B cell (primary cell): ENCODE results near the gene ZNF503. TPM values are rescaled to one million over a fixed set of nuclear protein-coding genes. Genes with fewer than 3 reads are reported as not detected.

Experiments used
- ATAC-seq: fragments of 200-7000 bp; cut with Tn5 transposase; one replicate; pipeline ENCODE4 v1.10.0; 2021; ENCODE audit warnings: low read depth, mild to moderate bottlenecking, moderate number of reproducible peaks, moderate library complexity
- CTCF ChIA-PET: fragments of 350-600 bp; sonication (Branson Sonifier 250); formaldehyde crosslinking; loops from one replicate; lab custom pipeline; 2021; ENCODE audit warnings: antibody characterized with exemption, inconsistent platforms; lab: Charles Lee
- POLR2A ChIA-PET: fragments of 350-600 bp; sonication (Branson Sonifier 250); formaldehyde crosslinking; loops from one replicate; lab custom pipeline; 2021; ENCODE audit warnings: antibody characterized with exemption; lab: Charles Lee
- DNase-seq: peaks from one replicate; pipeline ENCODE4 v3.0.0; 2013
- H2AFZ ChIP-seq: 2 replicates; pipeline ENCODE4 v1.6.1; 2012; ENCODE audit warnings: mild to moderate bottlenecking, low read depth, low read length; ENCODE audit not compliant: insufficient read depth, poor library complexity, severe bottlenecking
- H3K27ac ChIP-seq, 2 donors: 1 replicate in 1 of 2; 2 replicates in 1 of 2; pipeline ENCODE4 v1.5.1; 2012 to 2013; ENCODE audit warnings: low read length in 2 of 2, mild to moderate bottlenecking in 2 of 2, moderate library complexity in 1 of 2
- H3K27me3 ChIP-seq, 4 experiments: fragments of 200-600 bp in 1 of 4; sonication (generic) in 1 of 4; replicated peaks in 1 of 4; 1 replicate in 2 of 4; 2 replicates in 2 of 4; pipeline versions ENCODE4 v1.6.1 to v1.7.0; 2013 to 2016; ENCODE audit warnings: low read length in 3 of 4, mild to moderate bottlenecking in 2 of 4, mixed read lengths in 1 of 4, moderate library complexity in 1 of 4; ENCODE audit not compliant: insufficient read depth in 4 of 4, control insufficient read depth in 3 of 4; ENCODE audit errors: control extremely low read depth in 1 of 4
- H3K36me3 ChIP-seq, 2 experiments: replicated peaks in 1 of 2; 1 replicate in 1 of 2; 2 replicates in 1 of 2; pipeline versions ENCODE4 v1.6.1 to v1.7.1; 2013; ENCODE audit warnings: low read length in 1 of 2; ENCODE audit not compliant: insufficient read depth in 2 of 2, control insufficient read depth in 1 of 2; ENCODE audit errors: control extremely low read depth in 1 of 2, extremely low read depth in 1 of 2
- H3K4me1 ChIP-seq, 2 donors: fragments of 200-600 bp in 1 of 2; sonication (generic) in 1 of 2; 1 replicate in 1 of 2; 2 replicates in 1 of 2; pipeline versions ENCODE4 v1.5.1 to v1.6.1; 2013 to 2017; ENCODE audit warnings: low read length in 2 of 2; ENCODE audit not compliant: control insufficient read depth in 2 of 2, insufficient read depth in 2 of 2
- H3K4me2 ChIP-seq: replicated peaks from 2 replicates; pipeline ENCODE3; 2012; ENCODE audit warnings: mild to moderate bottlenecking, low read depth, low read length; ENCODE audit not compliant: poor library complexity, severe bottlenecking
- H3K4me3 ChIP-seq, 5 experiments: fragments of 200-600 bp in 1 of 5; sonication (generic) in 1 of 5; 1 replicate in 3 of 5; 2 replicates in 2 of 5; pipeline versions ENCODE4 v1.5.1 to v1.7.0; 2011 to 2016; ENCODE audit warnings: low read length in 4 of 5, mild to moderate bottlenecking in 4 of 5, low read depth in 2 of 5, control low read depth in 1 of 5, moderate library complexity in 1 of 5; ENCODE audit not compliant: insufficient read depth in 1 of 5; ENCODE audit errors: control extremely low read depth in 1 of 5, extremely low read depth in 1 of 5
- H3K79me2 ChIP-seq: fragments of 200-600 bp; sonication (generic); one replicate; pipeline ENCODE4 v1.6.0; 2016; ENCODE audit warnings: low read length; ENCODE audit not compliant: control insufficient read depth, insufficient read depth
- H3K9ac ChIP-seq: fragments of 200-600 bp; sonication (generic); 2 replicates; pipeline ENCODE4 v1.6.1; 2017; ENCODE audit warnings: mild to moderate bottlenecking, low read length, moderate library complexity
- H3K9me3 ChIP-seq, 3 donors: one replicate each; pipeline versions ENCODE4 v1.6.1 to v1.7.1; 2013; ENCODE audit warnings: low read length in 2 of 3; ENCODE audit not compliant: control insufficient read depth in 2 of 3, insufficient read depth in 1 of 3; ENCODE audit errors: control extremely low read depth in 1 of 3
- H4K20me1 ChIP-seq: 2 replicates; pipeline ENCODE4 v1.6.0; 2012; ENCODE audit warnings: mild to moderate bottlenecking, low read length; ENCODE audit not compliant: insufficient read depth, control insufficient read depth, poor library complexity, severe bottlenecking
- H3K27ac Mint-ChIP-seq: one replicate; pipeline ENCODE4 v1.8.0; 2021; ENCODE audit warnings: mixed read lengths
- H3K27me3 Mint-ChIP-seq: one replicate; pipeline ENCODE4 v1.8.0; 2021; ENCODE audit warnings: mixed read lengths
- H3K4me1 Mint-ChIP-seq: one replicate; pipeline ENCODE4 v1.8.0; 2021; ENCODE audit warnings: mixed read lengths
- H3K4me3 Mint-ChIP-seq: one replicate; pipeline ENCODE4 v1.8.0; 2021; ENCODE audit warnings: mixed read lengths
- H3K9me3 Mint-ChIP-seq: one replicate; pipeline ENCODE4 v1.8.0; 2022; ENCODE audit warnings: mixed read lengths; ENCODE audit not compliant: insufficient read depth
- EZH2 ChIP-seq: IDR thresholded peaks from 2 replicates; pipeline ENCODE4 v1.6.1; 2012; ENCODE audit warnings: borderline replicate concordance, low read depth, mild to moderate bottlenecking, moderate library complexity, low read length; ENCODE audit not compliant: insufficient read depth, poor library complexity, severe bottlenecking
- WGBS: methylation state at CpG from one replicate; pipeline ENCODE4 v1.1.5; 2013; ENCODE audit warnings: missing lambda C conversion rate; ENCODE audit not compliant: insufficient coverage; 5-methylcytosine and 5-hydroxymethylcytosine counted together
- intact Hi-C: fragments of 100-400 bp; cut with micrococcal nuclease; formaldehyde crosslinking; loops from one replicate; pipeline ENCODE4 v1.10.0; 2022
- polyA plus RNA-seq: library from polyadenylated mRNA; depleted of rRNA; stranded (reverse); fragments of >200 nt; gene quantifications from 2 replicates; pipeline ENCODE4 v1.2.3, GENCODE V29; 2012
- total RNA-seq, 2 donors: library from RNA; stranded (reverse); fragments of 120-200 nt in 1 of 2; gene quantifications; 1 replicate in 1 of 2; 2 replicates in 1 of 2; pipeline versions ENCODE4 v1.2.3 to v1.2.4, GENCODE V29; 2013 to 2022
- TF ChIP-seq, protein P1 (sequence below): fragments of 200-600 bp; IDR thresholded peaks from one replicate; pipeline ENCODE4 v1.8.0; 2022; ENCODE audit warnings: antibody characterized with exemption, mild to moderate bottlenecking

Gene ZNF503
- total and polyA plus RNA-seq, 2 donors (not counting 1 experiment from before 2014, with no cell fraction given) = 0.04 TPM; not detected in 1

DNA sequence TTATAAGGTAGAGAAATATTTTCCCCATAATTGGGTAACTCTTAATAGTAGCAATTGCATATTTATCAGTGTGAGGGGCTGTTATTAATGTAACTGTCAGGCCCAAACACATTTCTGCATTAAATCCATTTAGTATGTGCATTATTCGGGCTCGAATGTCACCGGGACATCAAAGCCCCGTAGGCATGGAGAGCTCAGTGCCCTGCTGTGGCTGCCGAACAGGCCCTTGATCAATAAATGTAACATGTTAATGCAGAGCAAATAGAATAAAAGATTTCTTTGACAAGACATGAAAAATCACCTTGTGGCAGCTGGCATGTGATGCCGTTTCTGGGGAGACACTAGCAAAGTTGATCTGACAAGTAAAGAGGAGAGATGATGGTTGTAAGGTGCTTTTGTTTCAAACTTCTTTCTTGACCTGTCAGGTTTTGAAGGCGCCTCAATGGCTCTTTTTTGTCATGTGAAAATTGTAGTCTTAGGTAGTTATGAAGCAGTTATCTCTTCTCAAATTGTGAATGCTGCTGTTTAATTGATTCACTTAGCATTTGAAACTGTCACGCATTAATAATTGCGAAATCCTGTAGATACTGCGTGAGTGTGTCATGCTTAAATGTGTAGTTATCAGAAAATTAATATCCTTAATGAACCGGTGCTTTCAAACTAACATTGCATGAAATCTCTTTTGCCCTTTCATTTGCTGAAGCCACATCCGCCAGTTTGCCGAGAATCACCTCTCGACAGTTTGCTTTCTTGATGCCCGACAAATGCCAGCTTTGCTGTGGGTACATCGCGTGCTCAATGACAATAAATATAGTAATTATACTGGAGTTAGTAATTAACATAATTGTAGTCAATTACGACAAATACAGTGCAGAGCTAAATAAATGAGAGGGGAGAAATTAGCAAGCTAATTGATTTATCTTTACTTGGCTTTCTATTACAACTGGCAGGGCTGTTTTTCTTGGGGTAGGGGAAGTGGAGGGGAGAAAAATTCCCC lies 49.4 kb upstream of the ZNF503 start:
- Mint-ChIP-seq H3K27ac (no peak overlapping the region), H3K27me3 (peaks cover 7% of the 10 kb centered on the region), H3K9me3 (peaks cover 4% of the 10 kb centered on the region), H3K4me3 (no peak overlapping the region), H3K4me1 (no peaks in the 10 kb centered on the region)
- Histone ChIP-seq H4K20me1 (no peaks in the 10 kb centered on the region), H3K27me3 (no peaks in the 10 kb centered on the region), H3K4me3 (no peak overlapping the region), H3K79me2 (no peaks in the 10 kb centered on the region), H2AFZ (no peak overlapping the region), H3K4me1 (no peaks in the 10 kb centered on the region), H3K9me3 (peaks cover 0 to 4% (median 1%) of the 10 kb centered on the region in 3 donors), H3K9ac (no peak overlapping the region), H3K36me3 (no peaks in the 10 kb centered on the region), H3K27ac (no peak overlapping the region), H3K4me2 (no peak overlapping the region)
- CTCF ChIA-PET = no interaction called here
- ATAC-seq (no peak), DNase-seq (no peak)
- POLR2A ChIA-PET = no interaction called here
- WGBS = 93% methylated on average over 5 of the region's 18 CpGs
- intact Hi-C loops = no loop called here
- TF ChIP-seq, protein P1, sequence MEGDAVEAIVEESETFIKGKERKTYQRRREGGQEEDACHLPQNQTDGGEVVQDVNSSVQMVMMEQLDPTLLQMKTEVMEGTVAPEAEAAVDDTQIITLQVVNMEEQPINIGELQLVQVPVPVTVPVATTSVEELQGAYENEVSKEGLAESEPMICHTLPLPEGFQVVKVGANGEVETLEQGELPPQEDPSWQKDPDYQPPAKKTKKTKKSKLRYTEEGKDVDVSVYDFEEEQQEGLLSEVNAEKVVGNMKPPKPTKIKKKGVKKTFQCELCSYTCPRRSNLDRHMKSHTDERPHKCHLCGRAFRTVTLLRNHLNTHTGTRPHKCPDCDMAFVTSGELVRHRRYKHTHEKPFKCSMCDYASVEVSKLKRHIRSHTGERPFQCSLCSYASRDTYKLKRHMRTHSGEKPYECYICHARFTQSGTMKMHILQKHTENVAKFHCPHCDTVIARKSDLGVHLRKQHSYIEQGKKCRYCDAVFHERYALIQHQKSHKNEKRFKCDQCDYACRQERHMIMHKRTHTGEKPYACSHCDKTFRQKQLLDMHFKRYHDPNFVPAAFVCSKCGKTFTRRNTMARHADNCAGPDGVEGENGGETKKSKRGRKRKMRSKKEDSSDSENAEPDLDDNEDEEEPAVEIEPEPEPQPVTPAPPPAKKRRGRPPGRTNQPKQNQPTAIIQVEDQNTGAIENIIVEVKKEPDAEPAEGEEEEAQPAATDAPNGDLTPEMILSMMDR = no peak
- no peak for TF ChIP-seq EZH2

DNA sequence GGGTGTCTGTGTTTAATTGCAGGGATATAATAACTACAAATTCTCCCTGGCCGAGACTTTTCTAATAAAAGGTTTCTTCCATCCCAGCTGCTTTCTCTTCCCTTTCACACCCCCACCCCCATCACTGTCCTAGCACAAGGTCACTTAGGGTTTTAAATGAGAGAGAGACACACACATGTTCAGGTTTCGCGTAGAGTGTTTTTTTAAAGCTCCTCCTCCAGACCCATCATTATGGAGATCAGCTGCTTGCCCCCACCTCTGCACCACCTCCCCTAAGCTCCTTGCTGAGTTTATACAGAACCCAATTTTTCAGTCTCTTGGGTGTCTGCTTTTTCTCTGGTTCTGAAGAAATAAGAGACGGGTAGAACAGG lies 48.5 kb upstream of the ZNF503 start:
- Histone ChIP-seq H3K79me2 (no peaks in the 10 kb centered on the region), H3K27ac (no peak overlapping the region), H2AFZ (no peak overlapping the region), H3K9ac (no peak overlapping the region), H3K36me3 (no peaks in the 10 kb centered on the region), H4K20me1 (no peaks in the 10 kb centered on the region), H3K27me3 (no peaks in the 10 kb centered on the region), H3K4me1 (no peaks in the 10 kb centered on the region), H3K9me3 (peaks cover 0 to 6% (median 4%) of the 10 kb centered on the region in 3 donors), H3K4me2 (no peak overlapping the region), H3K4me3 (no peak overlapping the region)
- intact Hi-C loops = no loop called here
- no CpG with 5 or more reads among the region's 4 CpGs for WGBS
- ATAC-seq = no peak
- no peaks in the 10 kb centered on the region for H3K4me1 Mint-ChIP-seq
- TF ChIP-seq EZH2 = no peak
- TF ChIP-seq, protein P1 = no peak
- CTCF ChIA-PET = no interaction called here
- no peak overlapping the region for H3K4me3 Mint-ChIP-seq
- peaks cover 7% of the 10 kb centered on the region for H3K27me3 Mint-ChIP-seq
- no peak overlapping the region for H3K27ac Mint-ChIP-seq
- POLR2A ChIA-PET = no interaction called here
- no peak for DNase-seq
- peaks cover 4% of the 10 kb centered on the region for H3K9me3 Mint-ChIP-seq
